Mesothelial cell of epicardium (in vitro differentiated cells): ENCODE measurements around the gene CARD8. TPM values are rescaled to one million over a fixed set of nuclear protein-coding genes. Genes with fewer than 3 reads are reported as not detected.

Experiments used
- DNase-seq, 2 experiments: peaks; one replicate each; pipeline ENCODE4 v3.0.0; 2021; ENCODE audit warnings: low spot score in 2 of 2; ENCODE audit not compliant: unreplicated experiment in 2 of 2
- H3K27ac Mint-ChIP-seq: 2 replicates; pipeline ENCODE4 v1.8.0; 2021; ENCODE audit warnings: mixed read lengths
- H3K27me3 Mint-ChIP-seq: 2 replicates; pipeline ENCODE4 v1.8.0; 2021; ENCODE audit warnings: low read depth, mixed read lengths
- H3K36me3 Mint-ChIP-seq: 2 replicates; pipeline ENCODE4 v1.8.0; 2021; ENCODE audit warnings: mixed read lengths
- H3K4me1 Mint-ChIP-seq: 2 replicates; pipeline ENCODE4 v1.8.0; 2021; ENCODE audit warnings: mixed read lengths
- H3K4me3 Mint-ChIP-seq: 2 replicates; pipeline ENCODE4 v1.8.0; 2021; ENCODE audit warnings: mild to moderate bottlenecking, moderate library complexity, mixed read lengths
- H3K9me3 Mint-ChIP-seq: 2 replicates; pipeline ENCODE4 v1.8.0; 2021; ENCODE audit warnings: mixed read lengths
- total RNA-seq: library from RNA; stranded (reverse); gene quantifications from 3 replicates; pipeline ENCODE4 v1.2.1, GENCODE V29; 2021
- TF ChIP-seq, protein P1 (sequence below): fragments of 200-600 bp; sonication (generic); IDR thresholded peaks from one replicate; pipeline ENCODE4 v1.5.0; 2021; ENCODE audit warnings: antibody characterized with exemption; ENCODE audit not compliant: unreplicated experiment

CARD8 gene
- total RNA-seq, 1 donor from 2014 or later = 51.5 TPM

DNA sequence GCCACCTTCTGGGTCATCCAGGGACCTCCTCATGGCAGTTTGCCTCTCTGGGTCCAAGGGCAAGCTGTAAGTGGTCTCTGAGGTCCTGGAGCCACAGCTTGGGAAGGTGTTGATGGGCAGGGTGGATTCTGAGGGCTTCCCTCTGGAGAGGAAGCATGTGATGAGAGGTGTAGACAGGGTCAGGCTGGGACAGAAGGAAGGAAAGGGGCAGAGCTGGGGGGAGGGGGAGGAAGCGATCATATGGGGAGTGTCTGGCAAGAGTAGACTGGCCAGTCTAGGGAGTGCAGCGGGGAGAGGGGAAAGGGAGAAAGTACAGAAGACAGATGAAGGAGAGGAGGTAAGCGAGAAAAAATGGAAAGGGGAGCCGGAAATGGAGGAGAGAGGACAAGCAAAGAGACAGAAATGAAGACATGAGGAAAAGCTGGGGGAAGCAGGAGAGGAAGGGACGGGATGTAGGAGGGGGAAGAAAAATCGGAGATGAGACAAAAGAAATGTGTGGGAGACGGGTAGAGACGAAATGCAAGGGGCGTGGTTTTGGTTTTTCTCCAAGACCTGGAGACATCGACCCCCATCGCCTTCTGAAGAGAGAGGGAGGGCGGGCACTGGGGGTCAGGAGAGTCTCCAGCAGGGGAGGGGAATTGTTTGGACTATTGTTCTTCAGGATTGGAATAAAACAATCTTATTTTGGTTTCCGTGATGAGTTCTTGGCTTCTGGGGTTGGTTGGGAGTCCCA, 58.6 kb downstream of the CARD8 start:
- no peaks in the 10 kb centered on the region for H3K9me3 Mint-ChIP-seq
- no peak overlapping the region for H3K4me3 Mint-ChIP-seq
- DNase-seq = no peak
- H3K27ac Mint-ChIP-seq = peak overlapping the region; percentile 32
- no peaks in the 10 kb centered on the region for H3K27me3 Mint-ChIP-seq
- TF ChIP-seq, protein P1, sequence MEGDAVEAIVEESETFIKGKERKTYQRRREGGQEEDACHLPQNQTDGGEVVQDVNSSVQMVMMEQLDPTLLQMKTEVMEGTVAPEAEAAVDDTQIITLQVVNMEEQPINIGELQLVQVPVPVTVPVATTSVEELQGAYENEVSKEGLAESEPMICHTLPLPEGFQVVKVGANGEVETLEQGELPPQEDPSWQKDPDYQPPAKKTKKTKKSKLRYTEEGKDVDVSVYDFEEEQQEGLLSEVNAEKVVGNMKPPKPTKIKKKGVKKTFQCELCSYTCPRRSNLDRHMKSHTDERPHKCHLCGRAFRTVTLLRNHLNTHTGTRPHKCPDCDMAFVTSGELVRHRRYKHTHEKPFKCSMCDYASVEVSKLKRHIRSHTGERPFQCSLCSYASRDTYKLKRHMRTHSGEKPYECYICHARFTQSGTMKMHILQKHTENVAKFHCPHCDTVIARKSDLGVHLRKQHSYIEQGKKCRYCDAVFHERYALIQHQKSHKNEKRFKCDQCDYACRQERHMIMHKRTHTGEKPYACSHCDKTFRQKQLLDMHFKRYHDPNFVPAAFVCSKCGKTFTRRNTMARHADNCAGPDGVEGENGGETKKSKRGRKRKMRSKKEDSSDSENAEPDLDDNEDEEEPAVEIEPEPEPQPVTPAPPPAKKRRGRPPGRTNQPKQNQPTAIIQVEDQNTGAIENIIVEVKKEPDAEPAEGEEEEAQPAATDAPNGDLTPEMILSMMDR = no peak
- peaks cover 6% of the 10 kb centered on the region for H3K36me3 Mint-ChIP-seq
- H3K4me1 Mint-ChIP-seq = peaks cover 5% of the 10 kb centered on the region

DNA sequence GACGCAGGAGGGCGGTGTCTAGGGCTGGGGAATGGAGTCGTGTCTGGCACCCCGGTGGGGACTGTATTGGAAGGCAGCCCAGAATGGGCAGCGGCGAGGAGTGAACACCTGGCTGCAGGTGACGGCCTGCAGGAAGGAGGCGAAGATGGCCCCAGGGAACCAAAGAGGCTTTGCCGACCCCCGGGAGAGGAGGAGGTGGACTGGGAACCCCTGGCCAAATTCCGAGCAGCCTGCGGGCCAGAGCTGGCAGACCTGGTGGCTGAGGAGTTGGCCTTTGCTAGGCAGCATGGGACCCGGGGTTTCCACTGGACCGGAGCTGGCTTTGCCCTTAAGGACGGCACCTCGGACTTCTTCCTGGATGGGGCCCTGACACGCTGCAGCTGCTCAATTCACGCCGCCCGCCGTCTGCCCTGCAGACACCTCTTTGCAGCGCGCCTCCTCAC, 59.4 kb downstream of the CARD8 start:
- TF ChIP-seq, protein P1 = no peak
- Mint-ChIP-seq H3K36me3 (peaks cover 11% of the 10 kb centered on the region), H3K27me3 (no peaks in the 10 kb centered on the region), H3K9me3 (no peaks in the 10 kb centered on the region), H3K4me1 (peaks cover 5% of the 10 kb centered on the region), H3K4me3 (no peak overlapping the region), H3K27ac (peak overlapping the region; percentile 61)
- no peak for DNase-seq

DNA sequence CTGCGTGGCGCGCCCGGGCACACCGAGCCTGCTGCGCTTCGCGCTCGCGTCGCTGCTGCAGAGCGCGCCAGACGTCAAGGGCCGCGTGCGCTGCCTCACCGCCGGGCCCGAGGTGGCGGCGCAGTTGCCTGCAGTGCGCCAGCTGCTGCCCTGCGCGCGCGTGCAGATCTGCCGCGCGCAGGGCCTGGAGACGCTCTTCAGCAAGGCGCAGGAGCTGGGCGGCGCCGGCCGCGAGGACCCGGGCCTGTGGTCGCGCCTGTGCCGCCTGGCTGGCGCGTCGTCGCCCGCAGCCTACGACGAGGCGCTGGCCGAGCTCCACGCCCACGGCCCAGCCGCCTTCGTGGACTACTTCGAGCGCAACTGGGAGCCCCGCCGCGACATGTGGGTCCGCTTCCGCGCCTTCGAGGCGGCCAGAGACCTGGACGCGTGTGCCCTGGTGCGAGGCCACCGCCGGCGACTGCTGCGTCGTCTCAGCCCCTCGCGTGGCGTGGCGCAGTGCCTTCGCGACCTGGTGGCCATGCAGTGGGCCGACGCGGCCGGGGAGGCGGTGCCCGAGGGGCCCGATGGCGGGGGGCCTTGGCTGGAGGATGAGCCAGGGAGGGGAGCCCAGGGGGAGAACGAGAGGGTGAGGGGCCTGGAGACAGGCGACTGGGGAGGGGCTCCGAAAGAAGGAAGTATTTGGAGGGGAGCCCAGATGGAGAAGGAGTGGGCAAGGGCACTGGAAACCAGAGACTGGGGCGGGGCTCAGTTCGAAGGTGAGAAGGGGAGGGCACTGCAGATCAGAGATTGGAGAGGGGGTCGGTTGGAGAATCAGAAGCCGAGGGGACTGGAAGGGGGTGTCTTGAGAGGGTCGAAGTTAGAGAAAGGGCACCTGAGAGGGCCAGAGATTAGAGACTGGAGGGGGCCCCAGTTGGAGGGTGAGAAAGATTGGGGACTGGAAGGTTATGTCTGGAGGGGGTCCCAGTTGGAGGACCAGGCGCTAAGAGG, 60.6 kb downstream of the CARD8 start:
- Mint-ChIP-seq H3K36me3 (peaks cover 17% of the 10 kb centered on the region), H3K27ac (no peak overlapping the region), H3K9me3 (no peaks in the 10 kb centered on the region), H3K4me3 (no peak overlapping the region), H3K4me1 (peaks cover 5% of the 10 kb centered on the region), H3K27me3 (no peaks in the 10 kb centered on the region)
- no peak for DNase-seq
- TF ChIP-seq, protein P1 = no peak

DNA sequence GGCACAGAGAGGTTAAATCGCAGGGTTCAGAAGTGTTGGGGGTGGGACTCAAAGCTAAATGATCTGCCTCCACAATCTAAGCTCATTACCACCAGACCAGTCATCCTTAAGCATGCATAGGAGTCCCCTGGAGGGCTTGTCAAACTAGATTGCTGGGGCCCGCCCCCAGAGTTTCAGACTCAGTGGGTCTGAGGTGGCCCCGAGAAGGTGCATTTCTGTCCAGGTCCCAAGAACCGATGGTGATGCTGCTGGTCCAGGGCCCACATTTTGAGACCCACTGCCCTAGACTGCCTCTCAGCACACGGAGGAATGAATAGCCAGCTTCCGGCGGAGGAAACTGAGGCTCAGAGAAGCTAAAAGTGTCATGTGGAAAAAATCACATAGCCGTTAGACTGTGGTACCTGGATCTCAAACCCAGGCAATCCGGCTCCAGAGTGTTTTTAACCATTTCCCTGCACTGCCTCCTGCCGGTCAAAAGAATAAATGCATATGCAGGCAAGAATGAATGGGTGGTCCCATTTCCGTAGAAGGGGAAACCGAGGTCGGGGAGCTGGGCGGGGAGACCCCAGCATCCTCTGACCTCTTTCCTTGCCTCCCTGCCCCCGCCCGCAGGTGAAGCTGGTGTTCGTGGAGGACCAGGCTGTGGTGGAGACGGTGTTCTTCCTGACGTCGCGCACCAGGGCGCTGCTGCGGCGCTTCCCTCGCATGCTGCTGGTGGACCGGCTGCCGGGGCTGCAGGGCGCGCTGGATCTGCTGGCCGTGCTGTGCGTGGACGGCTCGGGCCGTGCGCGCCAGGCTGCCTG, 61.5 kb downstream of the CARD8 start:
- no peak overlapping the region for H3K27ac Mint-ChIP-seq
- peaks cover 22% of the 10 kb centered on the region for H3K36me3 Mint-ChIP-seq
- H3K9me3 Mint-ChIP-seq = no peaks in the 10 kb centered on the region
- no peaks in the 10 kb centered on the region for H3K27me3 Mint-ChIP-seq
- no peak for DNase-seq
- no peak overlapping the region for H3K4me3 Mint-ChIP-seq
- TF ChIP-seq, protein P1 = peak; percentile 65
- peaks cover 5% of the 10 kb centered on the region for H3K4me1 Mint-ChIP-seq

DNA sequence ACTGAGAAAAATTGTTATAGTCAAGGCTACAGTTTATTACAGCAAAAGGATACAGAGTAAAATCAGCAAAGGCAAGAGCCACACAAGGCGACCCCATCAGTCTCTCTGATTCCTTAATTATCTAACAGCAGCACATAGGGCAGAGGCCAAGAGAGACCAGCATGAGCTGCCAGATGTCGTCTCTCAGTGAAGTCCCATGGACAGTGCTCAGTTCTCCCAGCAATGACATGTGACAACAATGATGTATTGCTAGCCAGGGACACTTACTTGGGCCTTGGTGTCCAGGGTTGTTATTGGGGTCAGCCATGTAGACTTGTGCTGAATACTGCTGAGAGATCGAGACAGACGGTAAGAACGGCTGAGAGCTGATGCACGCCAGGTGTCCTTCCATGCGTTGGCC, 63.0 kb downstream of the CARD8 start:
- no peak overlapping the region for H3K4me3 Mint-ChIP-seq
- H3K4me1 Mint-ChIP-seq = peaks cover 5% of the 10 kb centered on the region
- TF ChIP-seq, protein P1 = no peak
- no peak for DNase-seq
- no peaks in the 10 kb centered on the region for H3K27me3 Mint-ChIP-seq
- no peak overlapping the region for H3K27ac Mint-ChIP-seq
- peaks cover 32% of the 10 kb centered on the region for H3K36me3 Mint-ChIP-seq
- peaks cover 3% of the 10 kb centered on the region for H3K9me3 Mint-ChIP-seq
